COLO829 (cell line): ENCODE results near the gene METTL25.

Source experiments
- DNase-seq: peaks from one replicate; pipeline ENCODE4 v3.0.0; 2012; ENCODE audit warnings: low spot score

The METTL25 gene

GRCh38 chr12:82406651-82407050 lies 48.3 kb downstream of the METTL25 start:
- DNase-seq, result no peak

DNA sequence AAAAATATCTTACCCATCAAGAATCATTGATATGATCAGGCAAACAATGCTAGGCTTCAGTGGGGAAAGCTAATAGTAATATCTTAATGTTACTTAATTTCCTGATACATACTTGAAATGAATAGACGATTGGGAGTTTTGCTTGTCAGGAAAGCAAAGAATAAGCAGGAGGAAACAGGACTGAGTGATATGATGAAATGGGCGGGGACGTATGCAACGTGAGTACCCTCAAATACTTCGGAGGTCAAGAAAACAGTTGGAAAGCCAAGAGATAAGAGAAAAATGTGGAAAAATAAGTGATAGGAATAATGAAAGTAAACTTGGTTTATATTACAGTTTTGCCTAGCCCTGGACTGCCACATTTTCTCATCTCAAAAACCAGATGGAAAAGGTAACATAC lies 49.2 kb downstream of the METTL25 start:
- DNase-seq, result no peak

DNA sequence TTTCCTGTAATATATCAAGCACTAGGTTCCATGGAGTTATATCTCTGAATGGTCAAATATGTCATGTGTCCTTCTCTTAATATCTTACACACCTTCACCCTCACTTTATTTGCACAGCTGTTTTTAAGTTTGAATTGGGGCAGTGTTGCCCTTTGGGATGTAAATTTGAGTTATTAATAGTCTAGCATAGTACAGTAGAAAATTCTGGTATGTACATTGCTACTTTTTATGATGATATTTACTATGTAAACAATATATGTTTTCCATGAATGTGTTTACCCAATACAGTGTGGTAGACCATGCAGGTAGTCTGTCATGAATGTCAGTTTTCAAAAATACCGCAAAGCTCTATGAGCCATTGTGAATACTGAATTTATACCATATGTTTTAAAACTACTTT lies 50.5 kb downstream of the METTL25 start:
- no peak for DNase-seq

DNA sequence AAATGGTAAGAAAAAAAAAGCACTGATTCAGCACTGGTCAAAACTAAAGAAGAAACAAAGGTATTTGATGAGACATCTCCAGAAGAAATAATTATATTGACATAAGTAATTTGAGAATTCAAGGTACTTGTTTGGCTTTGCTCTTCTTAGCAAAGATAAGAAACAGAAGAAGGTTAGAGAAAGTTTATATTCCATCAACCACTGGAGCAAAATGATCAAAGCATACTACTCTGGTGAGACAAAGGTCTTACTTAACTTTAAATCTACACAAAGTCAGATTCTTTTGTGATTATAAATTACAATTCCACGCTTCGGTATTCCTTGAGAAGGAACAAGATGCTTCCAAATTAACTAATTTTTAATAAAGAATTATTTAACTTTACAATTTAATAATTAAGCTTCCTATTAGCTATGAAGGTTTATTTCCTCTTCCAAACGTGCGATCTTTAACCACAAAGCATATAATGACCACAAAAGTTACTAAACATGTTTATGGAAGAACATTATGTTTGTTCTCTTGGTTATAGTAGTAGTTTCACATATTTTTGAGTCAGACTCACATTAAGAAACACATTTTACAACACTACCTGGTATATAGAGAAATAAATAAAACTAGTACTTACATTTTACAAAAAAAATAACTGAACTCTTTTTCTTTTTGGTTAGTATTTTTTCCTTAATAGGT lies 53.4 kb downstream of the METTL25 start:
- no peak for DNase-seq

DNA sequence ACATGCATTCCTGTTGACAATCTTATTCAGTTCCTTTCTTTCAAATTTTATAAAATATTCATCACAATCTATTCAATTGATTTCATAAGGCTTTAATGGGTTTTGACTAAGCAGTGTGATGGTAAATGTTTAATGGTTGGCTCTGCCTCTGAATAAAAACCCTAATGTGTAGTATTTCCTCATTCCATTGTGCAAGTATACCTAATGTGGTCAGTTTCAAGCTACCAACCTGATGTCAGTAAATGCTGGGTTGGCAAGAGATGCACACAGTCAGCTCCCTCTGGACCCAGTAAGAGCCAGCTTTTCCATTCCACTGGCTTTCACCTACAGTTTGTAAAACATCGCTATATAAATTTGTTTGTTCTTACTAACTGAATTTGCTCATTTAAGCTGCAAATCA lies 53.9 kb downstream of the METTL25 start:
- no peak for DNase-seq

DNA sequence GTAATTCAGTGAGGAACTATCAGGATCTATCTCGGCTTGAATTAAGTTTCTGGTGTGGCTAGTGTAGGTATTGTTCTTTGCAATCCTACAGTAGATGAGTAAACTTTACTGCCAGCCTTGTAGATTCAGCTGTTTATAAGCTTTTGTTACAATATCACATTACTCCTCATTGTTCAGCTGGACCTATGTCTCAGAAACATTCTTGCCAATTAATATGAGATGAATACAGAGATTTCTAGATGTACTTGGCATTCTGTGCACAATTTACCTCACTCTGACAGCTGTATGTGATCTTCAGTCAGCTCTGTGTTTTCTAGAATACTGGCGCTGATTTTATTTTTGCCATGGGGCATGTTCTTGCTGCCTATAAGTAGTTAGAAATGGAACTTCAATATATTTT lies 55.7 kb downstream of the METTL25 start:
- DNase-seq, result no peak

DNA sequence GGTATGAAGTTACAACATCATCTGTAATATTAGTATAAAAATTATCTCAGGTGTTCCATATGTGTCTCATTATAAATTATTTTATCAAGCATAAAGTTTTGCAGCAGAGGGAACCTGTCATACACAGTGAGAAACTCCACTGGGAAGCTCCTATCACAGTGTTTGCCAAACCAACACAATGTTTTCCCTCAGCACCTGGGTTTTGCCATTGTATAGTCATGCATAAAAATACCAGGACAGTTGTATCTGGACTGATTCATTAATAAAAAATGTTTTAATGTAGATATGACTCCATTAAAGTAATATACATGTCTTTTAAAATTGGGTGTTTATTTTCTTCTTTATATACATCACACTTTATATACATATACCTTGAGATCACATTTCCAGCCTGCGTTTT lies 56.6 kb downstream of the METTL25 start:
- DNase-seq, result no peak

- no peak for DNase-seq
These were observed 57.1 kb downstream of the METTL25 start for GRCh38 chr12:82415402-82415801.

GRCh38 chr12:82425241-82425640 lies 66.9 kb downstream of the METTL25 start:
- DNase-seq, result peak; percentile 8

DNA sequence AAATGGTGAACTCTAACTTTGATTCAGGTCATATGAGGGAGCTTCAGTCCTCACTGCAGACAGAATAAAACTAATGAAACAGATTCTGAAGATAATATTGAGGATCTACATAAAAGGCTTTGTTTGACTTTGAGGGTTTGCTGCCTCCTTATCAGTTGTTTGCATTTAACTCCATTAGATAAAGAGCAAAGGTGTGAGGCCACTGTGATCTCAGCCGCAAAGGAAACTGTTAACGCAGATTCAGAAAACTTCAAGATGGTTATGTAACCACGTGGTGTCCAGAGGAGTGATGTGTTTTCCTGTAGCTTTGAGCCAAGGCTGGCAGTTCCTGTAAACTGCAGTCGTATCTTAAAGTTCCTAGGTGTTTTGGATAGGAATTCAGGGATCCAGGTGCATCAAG lies 67.8 kb downstream of the METTL25 start:
- no peak for DNase-seq

DNA sequence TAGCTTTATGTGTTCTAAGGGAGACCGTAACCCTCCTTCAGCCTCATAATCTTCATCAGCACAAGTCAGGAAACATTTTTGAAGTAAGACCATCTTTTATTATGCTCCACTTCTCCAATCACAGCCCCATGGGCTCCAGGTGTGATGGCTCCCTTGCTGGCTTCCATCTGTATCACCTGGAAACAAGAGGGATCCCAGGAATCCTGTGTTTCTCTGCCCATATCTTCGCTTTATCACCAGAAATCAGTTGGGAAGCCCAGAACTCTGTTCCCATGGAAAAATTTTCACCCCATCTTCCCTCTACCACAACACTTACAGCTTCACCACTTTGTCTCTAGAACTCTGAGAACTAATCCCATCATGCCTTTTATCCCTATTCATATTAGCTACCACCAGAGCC lies 68.3 kb downstream of the METTL25 start:
- DNase-seq, result no peak

- no peak for DNase-seq
These were observed 72.3 kb downstream of the METTL25 start for GRCh38 chr12:82430541-82431145.

DNA sequence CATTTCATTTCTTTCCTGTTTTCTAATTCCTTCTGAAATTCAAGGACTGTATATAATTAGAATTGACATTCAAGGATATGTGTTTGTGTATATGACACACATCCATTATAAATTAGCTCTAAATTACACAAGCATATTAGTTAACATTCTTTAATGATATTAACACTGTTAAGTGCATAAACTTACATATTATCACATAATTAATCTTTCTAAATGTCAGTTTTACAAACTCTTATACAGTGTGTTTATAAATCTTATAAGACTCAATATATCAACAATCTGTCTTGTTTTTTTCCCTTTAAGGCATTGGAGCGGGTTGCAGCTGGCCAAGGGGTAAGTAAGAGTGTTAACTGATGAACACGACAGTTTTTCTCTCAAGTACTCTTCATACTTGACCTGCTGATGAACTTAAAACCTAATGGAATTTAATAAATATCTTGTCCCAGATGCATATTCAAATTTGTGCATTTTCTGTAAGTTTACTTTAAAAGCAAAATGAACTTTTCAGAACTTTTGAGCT lies 76.1 kb downstream of the METTL25 start:
- DNase-seq, result no peak

DNA sequence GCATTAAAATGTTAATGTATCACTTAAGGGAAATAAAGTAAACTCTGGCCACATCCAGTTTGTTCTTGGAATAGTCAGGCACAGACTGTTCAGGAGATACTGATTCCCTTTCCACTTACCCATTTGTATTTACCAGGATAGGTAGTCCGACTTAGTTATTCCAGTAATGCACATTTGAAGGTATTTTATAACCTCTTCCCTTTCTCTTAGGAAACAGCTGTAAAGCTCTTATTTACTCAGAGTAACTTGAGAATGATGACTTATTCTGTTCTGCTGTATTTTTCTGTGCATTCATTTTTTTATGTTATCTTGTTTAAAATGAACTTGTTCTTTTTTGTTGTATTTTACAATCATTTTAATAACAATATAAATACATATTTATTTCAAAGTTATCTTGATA lies 78.0 kb downstream of the METTL25 start:
- DNase-seq, result no peak

- DNase-seq, result no peak
These were observed 79.4 kb downstream of the METTL25 start for GRCh38 chr12:82437744-82438143.

- no peak for DNase-seq
These were observed 80.0 kb downstream of the METTL25 start for GRCh38 chr12:82438356-82438755.

- no peak for DNase-seq
These were observed 82.6 kb downstream of the METTL25 start for GRCh38 chr12:82440885-82441284.

DNA sequence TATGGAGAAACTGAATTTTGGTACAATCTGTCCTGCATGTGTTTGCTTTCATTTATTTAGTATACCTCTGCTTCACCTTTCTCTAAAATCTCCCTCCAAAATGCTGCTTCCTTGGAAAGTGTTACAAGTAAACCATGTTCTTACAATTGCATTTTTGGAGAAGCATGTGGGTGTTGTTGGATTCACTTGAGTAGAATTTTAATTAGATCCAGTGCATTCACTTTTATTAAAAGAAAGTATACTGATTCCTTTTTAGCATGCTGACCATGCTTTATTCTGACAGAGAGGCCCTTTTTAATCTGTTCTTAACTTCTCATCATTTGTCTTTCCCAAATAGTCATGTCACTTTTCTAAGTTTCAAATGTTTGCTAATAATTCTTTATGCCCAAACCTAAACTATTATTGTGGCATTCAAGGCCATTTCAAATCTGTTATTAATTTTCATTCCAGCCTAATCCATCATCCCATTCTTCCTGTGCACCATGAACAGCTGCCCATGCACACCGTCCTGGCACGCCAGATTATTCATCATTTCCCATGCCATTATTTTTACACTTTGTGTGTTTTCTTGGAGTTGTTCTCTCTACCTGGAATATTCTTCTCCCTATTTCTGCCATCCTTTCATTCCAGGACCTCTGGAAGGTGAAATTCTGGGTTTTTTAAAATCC lies 90.7 kb downstream of the METTL25 start:
- no peak for DNase-seq

DNA sequence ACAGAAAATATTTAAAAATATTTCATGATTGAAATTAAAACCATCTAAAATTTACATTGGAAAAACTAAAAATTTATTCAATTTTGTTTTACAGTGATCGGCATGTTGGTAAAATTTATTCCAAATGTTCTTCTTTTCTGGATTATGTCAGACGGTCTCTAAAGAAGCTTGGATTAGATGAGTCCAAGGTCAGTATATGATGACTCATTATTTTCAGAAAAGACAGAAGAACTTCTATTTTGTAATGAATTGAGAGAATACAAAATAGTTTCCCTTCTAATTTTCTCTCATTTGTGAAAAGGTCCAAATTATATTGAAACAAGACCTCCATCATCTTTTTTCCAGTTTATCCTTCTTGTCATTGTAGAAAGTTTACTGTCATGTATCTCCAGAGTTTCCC lies 98.3 kb downstream of the METTL25 start:
- DNase-seq, result no peak

DNA sequence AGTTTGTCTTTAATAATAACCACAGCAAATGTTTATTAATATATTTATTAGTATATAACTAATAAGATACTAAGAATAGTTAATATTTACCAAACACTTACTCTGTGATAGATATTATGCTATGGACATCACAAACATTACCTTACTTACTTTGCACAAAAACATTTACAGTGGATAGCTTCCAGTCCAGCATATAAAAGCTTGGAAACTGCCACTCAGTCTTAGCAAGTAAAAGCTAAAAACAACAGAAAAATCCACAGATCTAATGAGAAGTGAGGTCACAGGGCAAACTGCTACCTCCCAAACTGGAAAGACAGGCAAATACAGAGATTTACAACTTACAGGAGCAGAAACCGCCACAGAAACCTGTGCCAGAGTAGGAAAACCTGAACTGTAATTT lies 99.8 kb downstream of the METTL25 start:
- DNase-seq, result no peak

DNA sequence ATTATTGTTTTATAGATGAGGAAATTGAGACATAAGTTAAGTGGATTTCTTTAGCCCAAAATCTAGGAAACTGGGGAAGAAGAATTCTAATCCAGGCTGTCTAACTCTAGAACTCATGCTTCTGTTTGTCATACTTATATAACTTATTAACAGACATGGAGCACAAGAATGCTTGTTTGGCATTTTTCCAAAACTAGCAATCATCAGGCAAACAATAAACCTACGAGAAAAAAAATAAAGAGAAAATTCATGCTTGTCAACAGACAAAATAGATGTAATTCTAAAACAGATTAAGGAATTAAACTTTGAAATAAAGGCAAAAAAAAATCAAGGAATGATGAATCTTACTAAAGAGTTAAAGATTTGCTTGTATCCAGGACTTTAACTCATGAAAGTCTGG lies 103.1 kb downstream of the METTL25 start:
- DNase-seq, result no peak

DNA sequence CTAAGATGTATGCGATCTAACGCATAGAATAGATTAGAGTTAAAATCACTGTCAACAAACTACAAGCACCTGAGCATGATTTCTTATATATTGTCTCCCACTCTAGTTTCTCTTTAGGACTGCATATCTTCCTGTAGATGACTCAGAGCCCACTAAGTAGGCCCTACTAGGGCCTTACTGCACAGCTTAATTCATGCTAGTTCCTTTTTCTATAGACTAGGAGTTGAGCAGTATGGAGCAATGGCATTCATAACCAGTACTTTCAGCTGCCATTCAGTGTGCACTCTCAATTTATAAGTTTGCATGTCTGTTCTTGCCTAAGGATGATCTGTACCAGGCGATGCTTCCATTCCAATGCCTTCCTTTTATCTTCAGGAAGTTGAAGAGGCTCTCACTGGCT lies 103.5 kb downstream of the METTL25 start:
- DNase-seq, result no peak

DNA sequence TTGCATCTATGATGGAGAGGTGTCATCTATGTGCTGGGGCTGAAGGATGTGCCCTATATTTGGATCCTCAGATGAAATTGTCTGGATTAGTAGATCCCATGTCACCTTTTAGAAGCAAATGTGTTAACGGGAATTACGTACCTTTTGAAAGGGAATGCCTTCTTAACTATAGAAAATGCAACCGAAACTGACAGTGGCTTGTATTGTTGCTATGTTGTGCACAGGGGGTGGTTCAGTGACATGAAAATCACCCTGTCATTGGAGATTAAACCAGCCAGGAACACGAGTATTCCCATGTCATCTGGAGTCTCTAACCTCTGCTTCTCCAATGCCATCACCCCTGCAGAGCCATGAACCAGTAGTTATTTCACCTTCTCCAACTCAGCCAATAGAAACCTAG lies 110.2 kb downstream of the METTL25 start:
- DNase-seq, result no peak
